Measurements from ENCODE around the gene FMO1.
"Not testable (repeated sequence)": the region's sequence is repeated elsewhere in the genome, so short reads cannot be mapped to it uniquely, and the experiment has no call there.

FMO1 gene

GRCh38 chr1:171286032-171286705 is 37.9 kb downstream of the FMO1 start:
- DNase-seq = no peak

GRCh38 chr1:171290621-171291020 is 42.3 kb downstream of the FMO1 start:
- DNase-seq = no peak

- no peak for DNase-seq
These were observed 44.5 kb downstream of the FMO1 start for GRCh38 chr1:171292799-171293198.

- not testable (repeated sequence) for DNase-seq
These were observed 47.1 kb downstream of the FMO1 start for GRCh38 chr1:171295383-171295782.

- DNase-seq = no peak
These were observed 47.5 kb downstream of the FMO1 start for GRCh38 chr1:171295821-171296220.

- DNase-seq = no peak
These were observed 48.6 kb downstream of the FMO1 start for GRCh38 chr1:171296897-171297296.

- DNase-seq = no peak
These were observed 50.4 kb downstream of the FMO1 start for GRCh38 chr1:171298696-171299095.

- DNase-seq = no peak
These were observed 51.0 kb downstream of the FMO1 start for GRCh38 chr1:171299342-171299741.

GRCh38 chr1:171300401-171300800 is 52.1 kb downstream of the FMO1 start:
- DNase-seq = no peak

- no peak for DNase-seq
These were observed 62.4 kb downstream of the FMO1 start for GRCh38 chr1:171310661-171311087.

- DNase-seq = no peak
These were observed 63.7 kb downstream of the FMO1 start for GRCh38 chr1:171311771-171312558.

GRCh38 chr1:171313319-171313834 is 65.1 kb downstream of the FMO1 start:
- no peak for DNase-seq

- DNase-seq = peak; percentile 85
These were observed 65.6 kb downstream of the FMO1 start, which contains the start of gene FMO4 for GRCh38 chr1:171313835-171314320. Gene FMO4 (plus strand): TSS chr1:171314183. CDS start chr1:171319826, 5,643 bp downstream.

GRCh38 chr1:171329251-171329650 is 81.0 kb downstream of the FMO1 start:
- DNase-seq = no peak

- DNase-seq = no peak
These were observed 85.8 kb downstream of the FMO1 start for GRCh38 chr1:171334024-171334640.

Data from activated CD4-positive, alpha-beta T cell treated with anti-CD3 and anti-CD28 coated beads for 48 hours (primary cell).